Liver (tissue), 9 donors: ENCODE results near the gene INPP5A. TPM values are rescaled to one million over a fixed set of nuclear protein-coding genes. Genes with fewer than 3 reads are reported as not detected.

ENCODE experiments used
- DNase-seq: peaks from one replicate; pipeline ENCODE4 v3.0.0-alpha.2; 2017; ENCODE audit warnings: low spot score
- H3K27ac ChIP-seq, 2 donors: one replicate each; pipeline ENCODE4 v1.7.0; 2013; ENCODE audit warnings: inconsistent platforms in 2 of 2, low read length in 2 of 2, control low read depth in 1 of 2, low read depth in 1 of 2, mild to moderate bottlenecking in 1 of 2
- H3K27me3 ChIP-seq, 4 donors: one replicate each; pipeline versions ENCODE4 v1.6.1 to v1.7.0; 2013; ENCODE audit warnings: low read length in 3 of 4, inconsistent platforms in 1 of 4, mild to moderate bottlenecking in 1 of 4, moderate library complexity in 1 of 4; ENCODE audit not compliant: control insufficient read depth in 4 of 4, insufficient read depth in 4 of 4
- H3K36me3 ChIP-seq, 4 donors: one replicate each; pipeline versions ENCODE4 v1.6.1 to v1.7.0; 2013; ENCODE audit warnings: low read length in 3 of 4, mild to moderate bottlenecking in 3 of 4, low read depth in 1 of 4, moderate library complexity in 1 of 4; ENCODE audit not compliant: control insufficient read depth in 4 of 4, insufficient read depth in 3 of 4
- H3K4me1 ChIP-seq, 4 donors: one replicate each; pipeline versions ENCODE4 v1.6.1 to v1.7.0; 2013; ENCODE audit warnings: low read length in 3 of 4, mild to moderate bottlenecking in 3 of 4, moderate library complexity in 1 of 4; ENCODE audit not compliant: control insufficient read depth in 4 of 4, insufficient read depth in 4 of 4
- H3K4me3 ChIP-seq, 3 donors: one replicate each; pipeline versions ENCODE4 v1.6.1 to v1.7.0; 2013; ENCODE audit warnings: low read length in 3 of 3, control low read depth in 1 of 3, low read depth in 1 of 3, mild to moderate bottlenecking in 1 of 3
- H3K9ac ChIP-seq, 2 donors: one replicate each; pipeline ENCODE4 v1.7.0; 2013; ENCODE audit warnings: low read length in 2 of 2, mild to moderate bottlenecking in 2 of 2, moderate library complexity in 2 of 2, control low read depth in 1 of 2, low read depth in 1 of 2
- H3K9me3 ChIP-seq, 4 donors: one replicate each; pipeline versions ENCODE4 v1.6.1 to v1.7.0; 2013; ENCODE audit warnings: low read length in 3 of 4; ENCODE audit not compliant: control insufficient read depth in 4 of 4
- ATF3 ChIP-seq: IDR thresholded peaks from 2 replicates; pipeline ENCODE4 v1.6.1; 2016; ENCODE audit warnings: antibody characterized with exemption
- CTCF ChIP-seq: fragments of 150-350 bp; IDR thresholded peaks from 2 replicates; pipeline ENCODE4 v1.5.1; 2017; ENCODE audit warnings: improper control_type of control experiment, low read depth, low read length; ENCODE audit not compliant: missing input control
- EGR1 ChIP-seq, 2 donors: IDR thresholded peaks; 2 replicates each; pipeline ENCODE4 v1.6.1; 2016 to 2018; ENCODE audit warnings: antibody characterized with exemption in 2 of 2, low read depth in 2 of 2
- FOXA1 ChIP-seq: IDR thresholded peaks from 2 replicates; pipeline ENCODE4 v1.6.1; 2016; ENCODE audit warnings: antibody characterized with exemption
- FOXA2 ChIP-seq: IDR thresholded peaks from 2 replicates; pipeline ENCODE4 v1.6.1; 2016; ENCODE audit warnings: antibody characterized with exemption
- GABPA ChIP-seq, 2 donors: IDR thresholded peaks in 1 of 2; conservative IDR thresholded peaks in 1 of 2; 2 replicates each; pipeline ENCODE4 v1.6.1; 2016; ENCODE audit warnings: antibody characterized with exemption in 2 of 2, mild to moderate bottlenecking in 1 of 2, moderate library complexity in 1 of 2
- HNF4A ChIP-seq, 2 donors: conservative IDR thresholded peaks; 2 replicates each; pipeline ENCODE4 v1.6.1; 2016; ENCODE audit warnings: antibody characterized with exemption in 2 of 2, mild to moderate bottlenecking in 2 of 2
- HNF4G ChIP-seq: IDR thresholded peaks from 2 replicates; pipeline ENCODE4 v1.6.1; 2016; ENCODE audit warnings: antibody characterized with exemption
- JUND ChIP-seq, 2 donors: IDR thresholded peaks; 2 replicates each; pipeline ENCODE4 v1.6.1; 2016; ENCODE audit warnings: antibody characterized with exemption in 2 of 2
- MAX ChIP-seq: IDR thresholded peaks from 2 replicates; pipeline ENCODE4 v1.6.1; 2016; ENCODE audit warnings: antibody characterized with exemption
- NR2F2 ChIP-seq: IDR thresholded peaks from 2 replicates; pipeline ENCODE4 v1.6.1; 2016; ENCODE audit warnings: antibody characterized with exemption
- REST ChIP-seq: IDR thresholded peaks from 2 replicates; pipeline ENCODE4 v1.6.1; 2016; ENCODE audit warnings: antibody characterized with exemption, mild to moderate bottlenecking
- SP1 ChIP-seq: IDR thresholded peaks from 2 replicates; pipeline ENCODE4 v1.6.1; 2018; ENCODE audit warnings: antibody characterized with exemption, mild to moderate bottlenecking
- TAF1 ChIP-seq: conservative IDR thresholded peaks from 2 replicates; pipeline ENCODE4 v1.6.1; 2016; ENCODE audit warnings: antibody characterized with exemption, mild to moderate bottlenecking
- YY1 ChIP-seq: IDR thresholded peaks from 2 replicates; pipeline ENCODE4 v1.6.1; 2016; ENCODE audit warnings: antibody characterized with exemption, mild to moderate bottlenecking
- ZBTB33 ChIP-seq: IDR thresholded peaks from 2 replicates; pipeline ENCODE4 v1.6.1; 2016; ENCODE audit warnings: antibody characterized with exemption
- WGBS: extraction: QIAGEN DNeasy Blood & Tissue Kit; methylation state at CpG from one replicate; pipeline ENCODE4 v1.1.7; 2013; 5-methylcytosine and 5-hydroxymethylcytosine counted together
- polyA plus RNA-seq, 2 donors: library from polyadenylated mRNA; stranded (reverse) in 1 of 2; unstranded in 1 of 2; fragments of 200-250 nt in 1 of 2; fragments of >200 nt in 1 of 2; fragmentation: Nextera tagmentation in 1 of 2; extraction: Ambion mirVana in 1 of 2; gene quantifications; one replicate each; pipeline versions ENCODE4 v1.2.1 to v1.2.3, GENCODE V29; 2013 to 2015
- total RNA-seq, 2 donors: library from RNA; depleted of rRNA; stranded (reverse); fragments of >200 nt; gene quantifications; one replicate each; pipeline ENCODE4 v1.2.3, GENCODE V29; 2014
- donor health status: healthy.
- donor health status: healthy.
- donor health status: healthy.
- donor health status: healthy.
- donor health status: healthy.

The INPP5A gene
- total and polyA plus RNA-seq, 4 donors: 4.3 to 26.5 (median 10.9) TPM

GRCh38 chr10:132689721-132690360 is 152.3 kb downstream of the INPP5A start (continued):
- no peak for TF ChIP-seq REST
- no peak for TF ChIP-seq NR2F2
- no peak for TF ChIP-seq SP1

GRCh38 chr10:132690401-132690800 is 152.8 kb downstream of the INPP5A start:
- peaks cover 0 to 3% (median 0%) of the 10 kb centered on the region in 4 donors for H3K9me3 ChIP-seq
- no peaks in the 10 kb centered on the region for H3K4me1 ChIP-seq
- H3K9ac ChIP-seq: no peak overlapping the region
- no peaks in the 10 kb centered on the region for H3K27me3 ChIP-seq
- TF ChIP-seq GABPA (IDR thresholded peaks at IDR 0.05 in 1 of 2, conservative IDR thresholded peaks at IDR 0.05 in 1 of 2) (no peak), TAF1 (no peak), JUND (IDR thresholded peaks at IDR 0.05) (no peak), NR2F2 (no peak), FOXA2 (no peak), SP1 (no peak), HNF4A (conservative IDR thresholded peaks at IDR 0.05) (no peak), YY1 (no peak), MAX (no peak), HNF4G (no peak)
- no peak overlapping the region for H3K27ac ChIP-seq
- no peak for DNase-seq
- H3K4me3 ChIP-seq: no peak overlapping the region
- WGBS: 96% methylated on average over 7 of the region's 7 CpGs
- H3K36me3 ChIP-seq: peaks cover 0 to 9% (median 5%) of the 10 kb centered on the region in 4 donors

GRCh38 chr10:132690821-132691610 is 153.4 kb downstream of the INPP5A start:
- peaks cover 0 to 3% (median 0%) of the 10 kb centered on the region in 4 donors for H3K9me3 ChIP-seq
- 98% methylated on average over 56 of the region's 56 CpGs for WGBS
- DNase-seq: no peak
- H3K27me3 ChIP-seq: no peaks in the 10 kb centered on the region
- no peaks in the 10 kb centered on the region for H3K4me1 ChIP-seq
- H3K4me3 ChIP-seq: no peak overlapping the region
- H3K27ac ChIP-seq: no peak overlapping the region
- H3K36me3 ChIP-seq: peaks cover 0 to 9% (median 5%) of the 10 kb centered on the region in 4 donors
- no peak overlapping the region for H3K9ac ChIP-seq
- TF ChIP-seq GABPA (IDR thresholded peaks at IDR 0.05 in 1 of 2, conservative IDR thresholded peaks at IDR 0.05 in 1 of 2) (no peak), ATF3 (no peak), EGR1 (IDR thresholded peaks at IDR 0.05; ENCODE audit: low read depth in 2 of 2) (no peak), ZBTB33 (no peak), NR2F2 (no peak), SP1 (no peak), FOXA2 (no peak), TAF1 (no peak), JUND (IDR thresholded peaks at IDR 0.05) (no peak), CTCF (no peak), REST (no peak), HNF4G (no peak), YY1 (no peak), FOXA1 (no peak)
